IPS-15b (cell line): ENCODE data around the gene PFKFB4.

Experiments
- H3K27me3 ChIP-seq: one replicate; pipeline ENCODE4 v1.6.1; 2013; ENCODE audit warnings: low read length; ENCODE audit not compliant: control insufficient read depth, insufficient read depth
- H3K36me3 ChIP-seq: one replicate; pipeline ENCODE4 v1.6.1; 2013; ENCODE audit warnings: low read length; ENCODE audit not compliant: control insufficient read depth, insufficient read depth
- H3K4me1 ChIP-seq: one replicate; pipeline ENCODE4 v1.6.1; 2013; ENCODE audit warnings: mild to moderate bottlenecking, low read length; ENCODE audit not compliant: control insufficient read depth, insufficient read depth
- H3K4me3 ChIP-seq: one replicate; pipeline ENCODE4 v1.5.1; 2013; ENCODE audit warnings: low read depth, low read length
- H3K9ac ChIP-seq: one replicate; pipeline ENCODE4 v1.6.1; 2013; ENCODE audit warnings: low read depth, mild to moderate bottlenecking, low read length
- H3K9me3 ChIP-seq: one replicate; pipeline ENCODE4 v1.6.1; 2013; ENCODE audit warnings: mild to moderate bottlenecking, low read length; ENCODE audit not compliant: control insufficient read depth, insufficient read depth

The PFKFB4 gene

DNA sequence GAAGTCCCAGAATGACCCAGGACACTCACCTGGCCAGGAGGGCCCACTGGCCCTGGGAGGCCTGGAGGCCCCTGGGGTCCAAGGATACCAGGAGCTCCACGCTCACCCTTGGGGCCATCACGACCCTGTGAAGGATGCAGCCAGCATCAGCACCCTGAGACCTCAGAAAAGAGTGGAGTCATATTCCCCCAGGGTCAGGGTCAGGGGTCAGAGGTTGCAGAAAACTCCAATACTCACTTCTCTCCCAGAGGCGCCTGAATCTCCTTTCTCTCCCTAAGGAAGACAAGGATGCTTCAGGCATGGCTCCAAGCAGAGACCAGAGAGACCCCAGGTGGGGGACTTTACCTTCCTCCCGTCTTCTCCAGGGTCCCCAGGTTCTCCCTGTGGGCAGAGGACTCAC, 20.0 kb upstream of the PFKFB4 start:
- no peaks in the 10 kb centered on the region for H3K27me3 ChIP-seq
- peaks cover 83% of the 10 kb centered on the region for H3K36me3 ChIP-seq
- H3K4me3 ChIP-seq: no peak overlapping the region
- no peaks in the 10 kb centered on the region for H3K4me1 ChIP-seq
- H3K9ac ChIP-seq: no peak overlapping the region
- no peaks in the 10 kb centered on the region for H3K9me3 ChIP-seq

DNA sequence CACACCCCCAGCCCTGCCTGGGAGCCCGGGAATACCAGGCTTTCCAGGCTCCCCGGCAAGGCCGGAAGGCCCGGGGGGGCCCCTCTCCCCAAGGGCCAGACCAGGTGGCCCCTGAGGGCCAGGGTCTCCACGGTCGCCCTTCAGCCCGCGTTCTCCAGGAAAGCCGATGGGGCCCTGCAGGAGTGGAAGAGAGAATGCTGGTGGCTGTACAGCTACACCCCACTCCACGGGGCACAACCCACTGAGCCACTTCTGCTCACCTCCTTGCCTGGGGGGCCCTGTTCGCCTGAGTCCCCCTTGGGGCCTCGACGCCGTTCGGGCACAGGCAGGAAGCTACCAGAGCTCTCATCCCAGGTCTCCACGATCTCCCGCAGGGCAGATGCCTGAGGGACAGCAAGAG, 18.8 kb upstream of the PFKFB4 start:
- H3K36me3 ChIP-seq: peaks cover 80% of the 10 kb centered on the region

DNA sequence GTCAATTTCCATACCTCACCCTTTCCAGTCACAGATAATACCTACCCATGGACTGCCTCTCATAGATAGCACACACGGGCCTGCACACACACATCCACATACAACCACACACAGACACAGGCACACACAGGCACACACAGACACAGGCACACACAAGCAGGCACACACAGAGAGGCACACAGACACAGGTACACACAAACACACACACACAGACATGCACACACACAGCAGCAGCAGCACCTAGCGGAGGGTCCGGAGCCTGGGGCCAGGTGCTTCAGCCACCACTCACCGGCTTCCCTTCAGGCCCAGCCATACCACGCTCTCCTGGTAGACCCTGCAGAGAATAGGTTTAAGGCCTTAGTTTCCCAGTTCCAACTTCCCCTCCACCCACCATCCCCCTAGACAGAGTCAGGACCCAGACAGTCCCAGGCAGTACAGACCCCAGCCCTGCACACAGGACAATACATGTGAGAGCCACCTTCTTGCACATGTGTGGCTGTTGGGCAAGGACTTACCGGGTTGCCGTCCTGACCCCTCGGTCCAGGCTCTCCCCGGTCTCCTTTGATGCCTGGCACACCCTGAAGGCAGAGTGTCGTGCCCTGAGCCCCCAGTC, 17.5 kb upstream of the PFKFB4 start:
- no peak overlapping the region for H3K4me3 ChIP-seq
- no peaks in the 10 kb centered on the region for H3K27me3 ChIP-seq
- H3K9ac ChIP-seq: no peak overlapping the region
- H3K4me1 ChIP-seq: no peaks in the 10 kb centered on the region
- peaks cover 82% of the 10 kb centered on the region for H3K36me3 ChIP-seq
- H3K9me3 ChIP-seq: no peaks in the 10 kb centered on the region

More for the DNA sequence above, 18.8 kb upstream of the PFKFB4 start:
- H3K9me3 ChIP-seq: no peaks in the 10 kb centered on the region
- H3K4me3 ChIP-seq: no peak overlapping the region
- H3K4me1 ChIP-seq: no peaks in the 10 kb centered on the region
- no peak overlapping the region for H3K9ac ChIP-seq
- H3K27me3 ChIP-seq: no peaks in the 10 kb centered on the region

GRCh38 chr3:48572517-48572916, 15.9 kb upstream of the PFKFB4 start:
- Histone ChIP-seq H3K36me3 (peaks cover 81% of the 10 kb centered on the region), H3K9ac (no peak overlapping the region), H3K4me3 (no peak overlapping the region), H3K9me3 (no peaks in the 10 kb centered on the region), H3K4me1 (no peaks in the 10 kb centered on the region), H3K27me3 (no peaks in the 10 kb centered on the region)

DNA sequence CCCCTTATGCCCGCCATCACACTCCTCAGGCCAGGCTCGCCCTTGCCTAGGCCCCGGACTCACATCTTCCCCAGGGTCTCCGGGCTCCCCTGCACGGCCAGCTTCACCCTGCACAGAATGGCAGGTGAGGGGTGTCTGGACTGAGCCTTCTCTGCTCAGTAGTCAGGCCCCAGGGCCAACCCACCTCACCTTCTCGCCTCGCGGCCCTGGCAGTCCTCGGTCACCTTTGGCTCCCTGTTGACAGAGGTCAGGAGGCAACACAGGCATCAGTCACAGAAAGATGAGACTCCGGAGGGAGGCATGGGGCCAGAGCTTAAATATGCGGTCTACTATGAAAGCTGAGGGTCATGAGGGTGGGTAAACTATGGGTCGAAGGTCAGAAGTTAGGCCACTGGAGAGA, 15.3 kb upstream of the PFKFB4 start:
- Histone ChIP-seq H3K4me1 (no peaks in the 10 kb centered on the region), H3K9me3 (no peaks in the 10 kb centered on the region), H3K4me3 (no peak overlapping the region), H3K27me3 (no peaks in the 10 kb centered on the region), H3K9ac (no peak overlapping the region), H3K36me3 (peaks cover 79% of the 10 kb centered on the region)

- no peaks in the 10 kb centered on the region for H3K9me3 ChIP-seq
- H3K36me3 ChIP-seq: peaks cover 69% of the 10 kb centered on the region
- H3K9ac ChIP-seq: no peak overlapping the region
- H3K4me3 ChIP-seq: no peak overlapping the region
- H3K27me3 ChIP-seq: no peaks in the 10 kb centered on the region
- H3K4me1 ChIP-seq: no peaks in the 10 kb centered on the region
Measured at GRCh38 chr3:48569808-48570450, 13.3 kb upstream of the PFKFB4 start.

GRCh38 chr3:48569400-48569799, 12.8 kb upstream of the PFKFB4 start:
- Histone ChIP-seq H3K9me3 (no peaks in the 10 kb centered on the region), H3K36me3 (peaks cover 65% of the 10 kb centered on the region), H3K4me1 (no peaks in the 10 kb centered on the region), H3K27me3 (no peaks in the 10 kb centered on the region), H3K9ac (no peak overlapping the region), H3K4me3 (no peak overlapping the region)

GRCh38 chr3:48568476-48568875, 11.9 kb upstream of the PFKFB4 start:
- H3K4me3 ChIP-seq: no peak overlapping the region
- H3K27me3 ChIP-seq: no peaks in the 10 kb centered on the region
- no peaks in the 10 kb centered on the region for H3K4me1 ChIP-seq
- H3K9ac ChIP-seq: no peak overlapping the region
- no peaks in the 10 kb centered on the region for H3K9me3 ChIP-seq
- H3K36me3 ChIP-seq: peaks cover 62% of the 10 kb centered on the region

- Histone ChIP-seq H3K4me3 (no peak overlapping the region), H3K27me3 (no peaks in the 10 kb centered on the region), H3K9ac (no peak overlapping the region), H3K9me3 (no peaks in the 10 kb centered on the region), H3K4me1 (no peaks in the 10 kb centered on the region), H3K36me3 (peaks cover 53% of the 10 kb centered on the region)
Measured at GRCh38 chr3:48567500-48567899, 10.9 kb upstream of the PFKFB4 start.

DNA sequence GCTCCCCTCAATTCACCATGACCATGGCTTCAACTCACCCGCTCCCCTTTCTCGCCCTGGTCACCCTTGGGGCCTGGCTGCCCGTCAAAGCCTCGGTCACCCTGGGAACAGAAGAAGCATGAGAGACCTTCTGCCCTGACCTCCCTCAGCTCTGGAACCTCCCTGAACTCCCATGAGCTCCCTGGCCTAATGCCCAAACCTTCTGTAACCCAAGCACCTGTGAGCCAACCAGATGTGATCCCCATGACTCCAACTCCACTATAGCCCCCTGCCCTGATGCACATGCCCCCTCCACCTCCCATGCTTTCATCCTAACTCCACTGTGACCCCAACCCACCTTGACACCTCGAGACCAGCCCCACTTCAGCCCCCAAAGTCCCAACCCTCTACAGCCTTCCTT, 10.5 kb upstream of the PFKFB4 start:
- H3K9me3 ChIP-seq: no peaks in the 10 kb centered on the region
- H3K9ac ChIP-seq: no peak overlapping the region
- no peaks in the 10 kb centered on the region for H3K27me3 ChIP-seq
- H3K4me3 ChIP-seq: no peak overlapping the region
- H3K36me3 ChIP-seq: peaks cover 53% of the 10 kb centered on the region
- H3K4me1 ChIP-seq: no peaks in the 10 kb centered on the region

DNA sequence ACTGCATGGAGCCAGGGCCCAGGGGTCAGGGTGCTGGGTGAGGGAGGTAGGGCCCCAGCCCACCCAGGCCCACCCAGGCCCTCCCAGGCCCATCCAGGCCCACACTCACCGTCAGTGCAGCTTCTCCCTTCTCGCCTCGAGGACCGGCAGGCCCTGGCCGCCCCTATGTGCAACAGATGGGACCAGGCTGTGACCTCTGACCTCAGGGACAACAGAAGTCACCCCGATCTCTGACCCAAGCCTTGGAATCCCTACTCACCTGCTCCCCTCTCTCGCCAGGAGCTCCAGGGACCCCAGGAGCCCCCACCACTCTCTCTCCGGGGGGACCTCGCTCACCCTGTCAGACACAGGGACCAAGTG, 9.8 kb upstream of the PFKFB4 start:
- H3K36me3 ChIP-seq: peaks cover 48% of the 10 kb centered on the region
- H3K4me3 ChIP-seq: no peak overlapping the region
- H3K9me3 ChIP-seq: no peaks in the 10 kb centered on the region
- H3K27me3 ChIP-seq: no peaks in the 10 kb centered on the region
- H3K9ac ChIP-seq: no peak overlapping the region
- no peaks in the 10 kb centered on the region for H3K4me1 ChIP-seq

DNA sequence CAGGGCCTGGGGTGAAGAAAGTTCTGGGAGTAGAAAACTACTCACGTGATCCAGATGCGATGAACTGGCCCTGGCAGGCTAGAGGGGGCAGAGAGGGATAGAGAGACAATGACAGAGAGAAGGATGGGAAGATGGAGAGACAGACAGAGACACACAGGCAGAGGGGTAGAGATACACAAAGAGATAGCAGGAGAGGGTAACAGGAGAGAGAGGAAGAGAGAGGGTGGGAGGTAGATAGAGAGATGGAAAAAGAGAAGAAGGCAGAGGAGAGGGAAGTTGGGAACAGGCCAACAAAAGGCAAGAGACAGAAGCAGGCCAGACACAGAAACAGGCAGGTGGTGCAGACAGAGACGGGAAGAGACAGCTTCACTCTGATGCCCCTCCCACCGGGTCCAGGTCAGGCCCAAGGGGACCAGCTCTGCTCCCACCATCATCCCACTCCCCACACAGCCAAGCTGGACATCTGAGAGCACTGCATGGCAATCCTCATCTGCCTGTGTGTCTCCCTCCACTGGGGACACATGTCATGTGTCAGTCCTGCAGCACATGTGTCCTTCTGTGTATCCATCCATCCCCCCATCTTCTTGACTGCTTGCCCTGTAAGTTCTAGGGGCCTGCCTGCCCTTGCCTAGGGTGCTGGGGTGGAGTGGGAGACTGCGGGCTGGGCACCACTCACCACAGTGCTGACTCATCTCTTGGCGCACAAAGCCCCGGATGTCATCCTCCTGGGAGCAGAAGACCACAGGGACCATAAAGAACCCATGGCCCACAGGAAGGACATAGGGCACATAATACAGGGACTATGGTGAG, 9.2 kb upstream of the PFKFB4 start:
- peaks cover 42% of the 10 kb centered on the region for H3K36me3 ChIP-seq
- no peaks in the 10 kb centered on the region for H3K9me3 ChIP-seq
- no peak overlapping the region for H3K4me3 ChIP-seq
- no peaks in the 10 kb centered on the region for H3K27me3 ChIP-seq
- no peak overlapping the region for H3K9ac ChIP-seq
- no peaks in the 10 kb centered on the region for H3K4me1 ChIP-seq
